ENCODE results near the gene ZNF582.

DNA sequence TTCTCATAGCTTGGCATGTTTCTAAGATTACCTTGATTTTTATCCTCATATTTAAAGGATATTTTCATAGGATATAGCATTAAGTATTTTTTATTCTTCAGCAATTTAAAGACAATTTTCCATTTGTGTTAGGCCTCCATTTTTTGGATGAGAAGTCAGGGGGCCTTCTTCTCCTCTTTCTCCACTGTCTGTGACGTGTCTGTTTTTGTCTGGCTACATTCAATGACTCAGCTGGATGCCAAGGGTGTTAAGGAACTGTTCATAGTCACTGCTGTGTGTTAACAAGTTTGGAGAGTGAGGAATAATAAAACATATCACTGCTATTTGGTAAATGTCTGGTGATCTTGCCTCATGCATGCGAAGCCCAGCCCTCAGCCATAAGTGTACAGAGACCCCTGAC lies 36.4 kb downstream of the ZNF582 start:
- TF ChIP-seq, protein P1, sequence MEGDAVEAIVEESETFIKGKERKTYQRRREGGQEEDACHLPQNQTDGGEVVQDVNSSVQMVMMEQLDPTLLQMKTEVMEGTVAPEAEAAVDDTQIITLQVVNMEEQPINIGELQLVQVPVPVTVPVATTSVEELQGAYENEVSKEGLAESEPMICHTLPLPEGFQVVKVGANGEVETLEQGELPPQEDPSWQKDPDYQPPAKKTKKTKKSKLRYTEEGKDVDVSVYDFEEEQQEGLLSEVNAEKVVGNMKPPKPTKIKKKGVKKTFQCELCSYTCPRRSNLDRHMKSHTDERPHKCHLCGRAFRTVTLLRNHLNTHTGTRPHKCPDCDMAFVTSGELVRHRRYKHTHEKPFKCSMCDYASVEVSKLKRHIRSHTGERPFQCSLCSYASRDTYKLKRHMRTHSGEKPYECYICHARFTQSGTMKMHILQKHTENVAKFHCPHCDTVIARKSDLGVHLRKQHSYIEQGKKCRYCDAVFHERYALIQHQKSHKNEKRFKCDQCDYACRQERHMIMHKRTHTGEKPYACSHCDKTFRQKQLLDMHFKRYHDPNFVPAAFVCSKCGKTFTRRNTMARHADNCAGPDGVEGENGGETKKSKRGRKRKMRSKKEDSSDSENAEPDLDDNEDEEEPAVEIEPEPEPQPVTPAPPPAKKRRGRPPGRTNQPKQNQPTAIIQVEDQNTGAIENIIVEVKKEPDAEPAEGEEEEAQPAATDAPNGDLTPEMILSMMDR (optimal IDR thresholded peaks at IDR 0.05 in 1 of 3, IDR thresholded peaks at IDR 0.05 in 1 of 3, conservative IDR thresholded peaks at IDR 0.05 in 1 of 3; ENCODE audit: extremely low read depth in 1 of 3, insufficient read depth in 2 of 3, low read length in 3 of 3): no peak
- no peak for TF ChIP-seq EZH2 (IDR thresholded peaks at IDR 0.05; ENCODE audit: low read length)

Measured in keratinocyte (primary cell).